Stomach (tissue), 9 donors: Measurements from ENCODE around the gene BNC2. TPM values are rescaled to one million over a fixed set of nuclear protein-coding genes. Genes with fewer than 3 reads are reported as not detected.

ENCODE experiments used
- DNase-seq, 2 donors: peaks; one replicate each; pipeline versions ENCODE4 v3.0.0 to v3.0.0-alpha.2; 2013 to 2019
- H3K27ac ChIP-seq, 5 donors: fragments of 200-600 bp in 4 of 5; sonication (generic) in 4 of 5; one replicate each; pipeline ENCODE4 v1.5.1; 2013 to 2019; ENCODE audit warnings: mild to moderate bottlenecking in 1 of 5, moderate library complexity in 1 of 5
- H3K27me3 ChIP-seq, 3 donors: fragments of 200-600 bp; sonication (generic); one replicate each; pipeline ENCODE4 v1.5.1; 2017 to 2019; ENCODE audit warnings: mixed run types in 1 of 3
- H3K36me3 ChIP-seq, 4 donors: fragments of 200-600 bp; sonication (generic); 1 replicate in 3 of 4; 2 replicates in 1 of 4; pipeline ENCODE4 v1.5.1; 2016 to 2019
- H3K4me1 ChIP-seq, 4 donors: fragments of 200-600 bp; sonication (generic); one replicate each; pipeline ENCODE4 v1.5.1; 2016 to 2019
- H3K4me3 ChIP-seq, 4 donors: fragments of 200-600 bp; sonication (generic) in 3 of 4; one replicate each; pipeline ENCODE4 v1.5.1; 2016 to 2019; ENCODE audit warnings: mild to moderate bottlenecking in 1 of 4
- H3K9me3 ChIP-seq, 4 donors: fragments of 200-600 bp; sonication (generic); one replicate each; pipeline ENCODE4 v1.5.1; 2016 to 2019
- EP300 ChIP-seq: sonication (generic); formaldehyde crosslinking; IDR thresholded peaks from one replicate; pipeline ENCODE4 v1.6.1; 2017; ENCODE audit warnings: antibody characterized with exemption
- POLR2A ChIP-seq, 4 donors: fragments of 450-650 bp; IDR thresholded peaks; one replicate each; pipeline ENCODE4 v1.6.1; 2016; ENCODE audit warnings: antibody characterized with exemption in 4 of 4, control low read depth in 2 of 4, mild to moderate bottlenecking in 1 of 4, moderate library complexity in 1 of 4
- POLR2AphosphoS5 ChIP-seq, 3 donors: sonication (generic); formaldehyde crosslinking; IDR thresholded peaks; one replicate each; pipeline ENCODE4 v1.6.1; 2016; ENCODE audit warnings: antibody characterized with exemption in 3 of 3
- WGBS, 5 donors: extraction: QIAGEN DNeasy Blood & Tissue Kit in 3 of 5; methylation state at CpG; one replicate each; pipeline versions ENCODE4 v1.1.5 to v1.1.7; 2013 to 2018; 5-methylcytosine and 5-hydroxymethylcytosine counted together
- intact Hi-C: fragments of 100-400 bp; cut with DNase I; formaldehyde crosslinking; loops from one replicate; pipeline ENCODE4 v1.15.1; 2023; ENCODE audit warnings: low total_unique reads
- polyA plus RNA-seq, 3 donors: library from polyadenylated mRNA; stranded (reverse); fragments of 200-250 nt; gene quantifications; one replicate each; pipeline ENCODE4 v1.2.3, GENCODE V29; 2013
- total RNA-seq, 5 donors: library from RNA; depleted of rRNA; stranded (reverse); fragments of >200 nt; gene quantifications; one replicate each; pipeline versions ENCODE4 v1.1.0 to v1.2.3, GENCODE V29; 2014 to 2016
- TF ChIP-seq, protein P1 (sequence below), 7 experiments: fragments of 450-650 bp in 4 of 7; fragments of 200-600 bp in 3 of 7; sonication (generic) in 3 of 7; IDR thresholded peaks; one replicate each; pipeline ENCODE4 v1.5.1; 2016 to 2019; ENCODE audit warnings: antibody characterized with exemption in 7 of 7, control low read depth in 2 of 7, mild to moderate bottlenecking in 1 of 7
- donor health status: healthy with polysubstance abuse.
- donor health status: Bipolar disorder and iron deficiency.
- donor health status: healthy.

Gene BNC2
- total and polyA plus RNA-seq, 8 donors, result 1.1 to 60.7 (median 7.6) TPM

DNA sequence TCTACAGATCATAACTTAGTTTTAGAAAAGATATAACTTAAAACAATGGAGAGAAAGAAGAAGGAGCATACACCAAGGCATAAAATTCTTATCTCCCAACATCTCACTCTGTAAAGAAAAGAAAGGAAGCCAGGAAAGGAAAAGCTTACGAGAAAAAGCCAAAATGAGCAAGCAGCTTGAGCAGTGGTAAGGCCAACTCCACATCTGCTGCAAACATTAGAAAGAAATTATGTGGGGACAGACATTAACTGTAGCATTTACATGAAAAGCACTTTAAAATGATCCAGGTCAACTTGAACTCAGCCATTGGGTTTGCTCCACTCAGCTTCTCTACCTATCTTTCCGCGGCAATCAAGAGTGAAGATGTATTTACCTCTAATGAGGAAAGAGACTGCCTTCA, 176.9 kb downstream of the BNC2 start:
- TF ChIP-seq EP300, result no peak
- WGBS, 5 donors, result 66 to 72% (median 71%) methylated on average over 3 of the region's 3 CpGs
- no peak overlapping the region for H3K4me3 ChIP-seq
- peaks cover 0 to 16% (median 1%) of the 10 kb centered on the region in 4 donors for H3K4me1 ChIP-seq
- H3K27ac ChIP-seq, result no peak overlapping the region
- no peaks in the 10 kb centered on the region for H3K9me3 ChIP-seq
- intact Hi-C loops, result no loop called here
- no peaks in the 10 kb centered on the region for H3K36me3 ChIP-seq
- DNase-seq, result no peak
- H3K27me3 ChIP-seq, result no peaks in the 10 kb centered on the region

DNA sequence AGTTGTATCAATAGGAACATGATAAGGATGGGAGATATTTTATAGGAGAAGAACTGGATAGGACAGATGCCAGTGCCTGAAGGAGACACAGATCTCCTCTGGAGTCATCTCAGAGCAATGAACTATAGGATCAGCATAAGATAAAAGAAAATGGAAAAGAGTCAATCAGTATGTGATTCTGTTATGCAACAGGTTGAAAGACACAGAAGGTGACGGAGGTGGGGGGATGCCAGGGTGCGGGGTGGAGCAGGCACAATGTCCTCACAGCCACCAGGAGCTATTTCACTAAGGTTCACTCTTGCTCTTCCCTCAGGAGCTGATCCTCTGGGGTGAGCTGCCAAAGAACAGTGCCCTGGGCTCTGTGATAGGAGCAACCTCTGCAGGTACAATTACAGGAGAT, 179.8 kb downstream of the BNC2 start:
- WGBS, 5 donors, result 73 to 91% (median 86%) methylated on average over 2 of the region's 2 CpGs

DNA sequence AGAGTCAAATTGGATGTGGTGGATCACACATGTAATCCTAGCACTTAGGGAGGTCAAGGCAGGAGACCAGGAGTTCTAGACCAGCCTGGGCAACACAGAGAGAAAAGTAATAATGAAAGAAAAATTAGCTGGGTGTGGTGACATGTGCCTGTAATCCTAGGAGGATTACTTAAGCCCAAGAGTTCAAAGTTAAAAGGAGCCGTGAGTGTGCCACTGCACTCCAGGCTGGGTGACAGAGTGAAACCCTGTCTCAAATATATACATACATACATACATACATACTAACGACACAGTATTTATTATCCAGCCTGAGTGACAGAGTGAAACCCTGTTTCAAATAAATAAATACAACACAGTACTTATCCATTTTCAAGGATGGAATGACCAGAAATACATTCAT, 180.3 kb downstream of the BNC2 start:
- intact Hi-C loops, result no loop called here
- no peak for TF ChIP-seq POLR2A (IDR thresholded peaks at IDR 0.05)
- TF ChIP-seq EP300, result no peak
- TF ChIP-seq, protein P1, sequence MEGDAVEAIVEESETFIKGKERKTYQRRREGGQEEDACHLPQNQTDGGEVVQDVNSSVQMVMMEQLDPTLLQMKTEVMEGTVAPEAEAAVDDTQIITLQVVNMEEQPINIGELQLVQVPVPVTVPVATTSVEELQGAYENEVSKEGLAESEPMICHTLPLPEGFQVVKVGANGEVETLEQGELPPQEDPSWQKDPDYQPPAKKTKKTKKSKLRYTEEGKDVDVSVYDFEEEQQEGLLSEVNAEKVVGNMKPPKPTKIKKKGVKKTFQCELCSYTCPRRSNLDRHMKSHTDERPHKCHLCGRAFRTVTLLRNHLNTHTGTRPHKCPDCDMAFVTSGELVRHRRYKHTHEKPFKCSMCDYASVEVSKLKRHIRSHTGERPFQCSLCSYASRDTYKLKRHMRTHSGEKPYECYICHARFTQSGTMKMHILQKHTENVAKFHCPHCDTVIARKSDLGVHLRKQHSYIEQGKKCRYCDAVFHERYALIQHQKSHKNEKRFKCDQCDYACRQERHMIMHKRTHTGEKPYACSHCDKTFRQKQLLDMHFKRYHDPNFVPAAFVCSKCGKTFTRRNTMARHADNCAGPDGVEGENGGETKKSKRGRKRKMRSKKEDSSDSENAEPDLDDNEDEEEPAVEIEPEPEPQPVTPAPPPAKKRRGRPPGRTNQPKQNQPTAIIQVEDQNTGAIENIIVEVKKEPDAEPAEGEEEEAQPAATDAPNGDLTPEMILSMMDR (IDR thresholded peaks at IDR 0.05), result no peak
- no peak for TF ChIP-seq POLR2AphosphoS5 (IDR thresholded peaks at IDR 0.05)
- no peak for DNase-seq
- Histone ChIP-seq H3K4me3 (no peak overlapping the region), H3K4me1 (peaks cover 0 to 18% (median 3%) of the 10 kb centered on the region in 4 donors), H3K27ac (no peak overlapping the region), H3K36me3 (no peaks in the 10 kb centered on the region), H3K27me3 (no peaks in the 10 kb centered on the region), H3K9me3 (no peaks in the 10 kb centered on the region)
- 38 to 80% (median 62%) methylated on average over 2 of the region's 2 CpGs for WGBS, 5 donors

More for the DNA sequence above, 179.8 kb downstream of the BNC2 start:
- Histone ChIP-seq H3K4me1 (peaks cover 0 to 18% (median 3%) of the 10 kb centered on the region in 4 donors), H3K27ac (no peak overlapping the region), H3K27me3 (no peaks in the 10 kb centered on the region), H3K4me3 (no peak overlapping the region), H3K9me3 (no peaks in the 10 kb centered on the region), H3K36me3 (no peaks in the 10 kb centered on the region)
- TF ChIP-seq, protein P1 (IDR thresholded peaks at IDR 0.05), result no peak
- TF ChIP-seq POLR2AphosphoS5 (IDR thresholded peaks at IDR 0.05), result no peak
- no peak for TF ChIP-seq POLR2A (IDR thresholded peaks at IDR 0.05)
- TF ChIP-seq EP300, result no peak
- no peak for DNase-seq
- intact Hi-C loops, result no loop called here

DNA sequence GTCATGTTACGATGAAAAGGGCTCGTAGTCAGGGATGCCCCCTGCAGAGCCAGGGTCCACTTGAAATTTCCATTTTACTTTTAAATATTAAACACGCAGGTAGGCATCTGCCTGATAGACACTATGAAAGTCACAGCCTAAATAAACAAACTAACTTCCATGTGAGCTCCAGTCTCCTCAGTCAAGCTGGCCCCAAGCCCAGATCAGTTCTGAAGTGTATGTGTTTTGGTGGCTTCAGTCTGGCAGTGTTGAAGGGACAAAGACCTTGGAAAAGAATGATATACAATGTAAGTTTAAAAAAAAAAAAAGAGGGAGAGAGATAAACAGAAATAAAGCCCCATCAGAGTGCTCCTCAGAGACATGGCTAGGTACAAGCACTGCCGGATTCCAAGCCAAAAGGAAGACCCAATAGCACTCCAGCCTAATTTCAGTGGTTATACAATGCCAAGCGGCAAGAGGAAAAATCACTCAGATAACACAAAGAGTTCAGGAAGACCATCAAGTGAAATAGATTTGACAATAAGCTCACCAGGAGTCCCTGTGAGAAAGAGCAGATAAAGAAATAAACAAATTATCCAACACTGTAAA, 181.0 kb downstream of the BNC2 start:
- TF ChIP-seq POLR2AphosphoS5 (IDR thresholded peaks at IDR 0.05) (no peak), EP300 (no peak), POLR2A (IDR thresholded peaks at IDR 0.05) (no peak)
- TF ChIP-seq, protein P1 (IDR thresholded peaks at IDR 0.05), result no peak
- no peak overlapping the region for H3K4me3 ChIP-seq
- no peaks in the 10 kb centered on the region for H3K36me3 ChIP-seq
- peaks cover 0 to 18% (median 3%) of the 10 kb centered on the region in 4 donors for H3K4me1 ChIP-seq
- H3K9me3 ChIP-seq, result no peaks in the 10 kb centered on the region
- H3K27ac ChIP-seq, result peak overlapping the region in 1 of 5 donors; percentile 5
- peak; percentile 30 to 39 for DNase-seq
- WGBS, 5 donors, result 57 to 72% (median 69%) methylated on average over 5 of the region's 5 CpGs
- intact Hi-C loops, result no loop called here
- no peaks in the 10 kb centered on the region for H3K27me3 ChIP-seq

DNA sequence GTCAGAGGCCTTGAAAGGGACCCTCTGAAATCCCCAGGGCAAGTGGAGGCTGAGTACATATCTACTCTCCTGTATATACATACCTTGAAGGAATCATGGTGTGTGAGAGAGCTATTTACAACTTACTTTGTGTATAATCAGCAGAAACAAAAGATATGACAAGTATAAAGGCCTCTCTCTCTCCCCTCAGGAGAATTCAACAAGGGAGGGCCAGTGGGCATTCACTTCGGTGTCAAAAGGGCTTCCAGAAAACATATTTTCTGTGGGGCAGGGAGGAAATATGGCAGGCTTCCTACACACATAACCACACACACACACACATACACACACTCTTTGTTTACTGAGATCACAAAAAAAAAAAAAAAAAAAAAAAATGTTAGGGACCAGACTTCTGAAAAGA, 181.7 kb downstream of the BNC2 start:
- peak overlapping the region in 1 of 5 donors; percentile 29 for H3K27ac ChIP-seq
- 38 to 56% (median 45%) methylated on average over 1 of the region's 1 CpG for WGBS, 5 donors
- intact Hi-C loops, result no loop called here

More for the DNA sequence above, 181.7 kb downstream of the BNC2 start:
- Histone ChIP-seq H3K36me3 (no peaks in the 10 kb centered on the region), H3K4me3 (no peak overlapping the region), H3K9me3 (no peaks in the 10 kb centered on the region), H3K27me3 (no peaks in the 10 kb centered on the region), H3K4me1 (peaks cover 0 to 18% (median 3%) of the 10 kb centered on the region in 4 donors)
- DNase-seq, result no peak
- TF ChIP-seq, protein P1 (IDR thresholded peaks at IDR 0.05), result no peak
- no peak for TF ChIP-seq POLR2AphosphoS5 (IDR thresholded peaks at IDR 0.05)
- TF ChIP-seq POLR2A (IDR thresholded peaks at IDR 0.05), result no peak
- no peak for TF ChIP-seq EP300
